AG09309 (cell line): ENCODE measurements around the gene SVOPL.

ENCODE experiments used
- DNase-seq: peaks from one replicate; pipeline ENCODE4 v3.0.0-alpha.2; 2010; ENCODE audit warnings: low read depth
- H3K4me3 ChIP-seq: 2 replicates; pipeline ENCODE4 v1.5.1; 2011; ENCODE audit warnings: mild to moderate bottlenecking, low read depth, low read length, moderate library complexity; ENCODE audit not compliant: control insufficient read depth
- CTCF ChIP-seq: IDR thresholded peaks from 2 replicates; pipeline ENCODE4 v1.5.1; 2011; ENCODE audit warnings: mild to moderate bottlenecking, low read depth, low read length, inconsistent platforms; ENCODE audit not compliant: insufficient read depth, control insufficient read depth; ENCODE audit errors: missing control alignments

The SVOPL gene

GRCh38 chr7:138587485-138587884 is 113.7 kb downstream of the SVOPL start:
- no peak for DNase-seq
- TF ChIP-seq CTCF, result no peak
- H3K4me3 ChIP-seq, result no peak overlapping the region

GRCh38 chr7:138585283-138585993 is 115.7 kb downstream of the SVOPL start:
- TF ChIP-seq CTCF, result no peak
- no peak overlapping the region for H3K4me3 ChIP-seq
- no peak for DNase-seq

DNA sequence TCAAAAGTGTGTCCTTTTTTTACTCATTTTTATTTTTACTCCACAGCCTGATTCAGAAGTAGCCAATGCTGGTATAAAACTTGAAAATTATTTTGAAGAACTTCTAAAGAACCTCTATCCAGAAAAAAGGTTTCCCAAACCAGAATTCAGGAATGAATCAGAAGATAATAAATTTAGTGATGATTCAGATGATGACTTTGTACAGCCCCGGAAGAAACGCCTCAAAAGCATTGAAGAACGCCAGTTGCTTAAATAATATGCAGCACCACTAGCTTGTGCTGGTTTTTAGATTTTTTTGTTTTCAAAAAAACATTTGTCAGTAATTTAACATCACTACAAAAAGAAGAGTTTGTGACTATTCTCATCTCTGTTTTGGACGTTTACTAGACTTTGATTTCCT is 116.5 kb downstream of the SVOPL start:
- DNase-seq, result no peak
- no peak for TF ChIP-seq CTCF
- no peak overlapping the region for H3K4me3 ChIP-seq

DNA sequence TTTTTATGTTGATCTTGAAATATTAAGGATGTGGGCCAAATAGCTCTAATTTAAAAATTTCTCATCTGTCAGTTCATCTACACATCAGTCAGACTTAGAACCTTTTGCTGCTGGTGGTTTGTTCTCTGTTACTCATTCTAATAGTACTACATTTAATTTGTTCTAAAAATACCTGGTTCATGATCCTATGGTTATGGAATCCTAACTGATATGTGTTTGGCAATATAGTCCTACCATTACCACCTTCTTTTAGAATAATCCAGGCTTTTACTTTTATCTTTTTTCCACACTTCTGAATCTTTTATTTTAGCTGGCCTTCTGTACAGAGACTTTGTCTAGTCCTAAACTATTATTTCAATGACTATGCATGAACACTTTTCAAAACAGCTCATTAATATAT is 116.9 kb downstream of the SVOPL start:
- TF ChIP-seq CTCF, result no peak
- DNase-seq, result no peak
- H3K4me3 ChIP-seq, result no peak overlapping the region

DNA sequence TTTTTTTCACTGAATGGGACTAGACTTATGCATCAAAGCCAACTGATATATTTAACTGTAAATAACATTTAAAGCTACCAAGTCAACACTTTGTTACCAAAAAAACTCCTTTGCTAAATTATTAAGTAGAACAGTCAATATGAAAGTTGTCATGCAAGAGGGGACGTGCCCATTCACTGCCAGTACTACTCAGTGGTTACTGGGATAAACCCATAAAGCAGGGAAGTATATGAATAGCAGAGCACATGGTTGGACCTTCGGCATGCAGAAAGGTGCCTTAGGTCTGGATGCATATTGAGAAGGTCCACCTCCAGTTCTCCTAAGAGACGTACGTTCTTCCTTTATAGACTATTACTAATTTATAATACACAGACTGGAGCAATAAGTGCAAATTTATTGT is 120.1 kb downstream of the SVOPL start:
- TF ChIP-seq CTCF, result no peak
- DNase-seq, result no peak
- no peak overlapping the region for H3K4me3 ChIP-seq

GRCh38 chr7:138579671-138580070 is 121.5 kb downstream of the SVOPL start:
- no peak for DNase-seq
- H3K4me3 ChIP-seq, result no peak overlapping the region
- no peak for TF ChIP-seq CTCF

- DNase-seq, result no peak
- no peak for TF ChIP-seq CTCF
- no peak overlapping the region for H3K4me3 ChIP-seq
Measured at GRCh38 chr7:138579136-138579535, 122.0 kb downstream of the SVOPL start.
